K562 (cell line): ENCODE results near the gene GARNL3. TPM values are rescaled to one million over a fixed set of nuclear protein-coding genes. Genes with fewer than 3 reads are reported as not detected.

Experiments used
- ATAC-seq: fragments of 200-7000 bp; cut with Tn5 transposase; 3 replicates; pipeline ENCODE4 v1.9.1; 2020; ENCODE audit warnings: moderate library complexity
- BruUV-seq: library from RNA; stranded (reverse); fragments of 400-500 nt; replicated peaks from 2 replicates; lab custom pipeline; 2021; lab: Mats Ljungman, UMichigan
- CTCF ChIA-PET: fragments of 300-600 bp; formaldehyde crosslinking; extraction: SDS; loops from one replicate; lab custom pipeline; 2021; ENCODE audit warnings: low intra/inter-chr PET ratio; lab: Yijun Ruan, JAX
- POLR2A ChIA-PET: fragments of 300-600, 350-650 bp; sonication (Branson Sonifier 250); formaldehyde crosslinking; extraction: SDS; loops from one replicate; lab custom pipeline; 2021; ENCODE audit warnings: antibody characterized with exemption, inconsistent platforms; lab: Yijun Ruan, JAX
- DNase-seq, 4 experiments: peaks; one replicate each; pipeline versions ENCODE4 v3.0.0 to v3.0.0-alpha.2; 2011 to 2018; ENCODE audit warnings: low spot score in 3 of 4, mixed read lengths in 3 of 4; ENCODE audit errors: extremely low read depth in 1 of 4
- FAIRE-seq: peaks from 2 replicates; lab custom pipeline; 2011; peaks lifted over from hg19 to GRCh38; lab: Jason Lieb, UNC
- H2AFZ ChIP-seq: 2 replicates; pipeline ENCODE4 v1.6.0; 2011; ENCODE audit warnings: low read depth, low read length, control low read depth, inconsistent platforms
- H3K27ac ChIP-seq: fragments of 200-600 bp; 3 replicates; pipeline ENCODE4 v1.8.0; 2011; ENCODE audit warnings: low read depth, mild to moderate bottlenecking, control low read depth, inconsistent platforms, low read length, moderate library complexity, mixed read lengths; ENCODE audit errors: extremely low read depth
- H3K27me3 ChIP-seq, 2 experiments: fragments of 300-600 bp in 1 of 2; 2 replicates in 1 of 2; 3 replicates in 1 of 2; pipeline versions ENCODE4 v1.6.0 to v1.8.0; 2011; ENCODE audit warnings: inconsistent platforms in 2 of 2, low read length in 2 of 2, mild to moderate bottlenecking in 1 of 2, mixed read lengths in 1 of 2, moderate library complexity in 1 of 2; ENCODE audit not compliant: control insufficient read depth in 2 of 2, insufficient read depth in 2 of 2
- H3K36me3 ChIP-seq: fragments of 300-600 bp; 3 replicates; pipeline ENCODE4 v1.8.0; 2011; ENCODE audit warnings: mild to moderate bottlenecking, low read length, inconsistent platforms; ENCODE audit not compliant: control insufficient read depth, insufficient read depth
- H3K4me1 ChIP-seq, 2 experiments: fragments of 200-600 bp in 1 of 2; replicated peaks in 1 of 2; 2 replicates in 1 of 2; 3 replicates in 1 of 2; pipeline versions ENCODE4 v1.5.1 to v1.8.0; 2011; ENCODE audit warnings: inconsistent platforms in 2 of 2, low read length in 2 of 2, mild to moderate bottlenecking in 1 of 2, mixed read lengths in 1 of 2, moderate library complexity in 1 of 2; ENCODE audit not compliant: control insufficient read depth in 2 of 2, insufficient read depth in 2 of 2
- H3K4me2 ChIP-seq: 2 replicates; pipeline ENCODE4 v1.6.1; 2011; ENCODE audit warnings: low read length, control low read depth, inconsistent platforms, mixed read lengths; ENCODE audit not compliant: insufficient read depth
- H3K4me3 ChIP-seq: fragments of 200-600 bp; sonication (generic), shearing (Covaris generic); 2 replicates; pipeline ENCODE4 v1.5.1; 2016; ENCODE audit warnings: control low read depth, inconsistent platforms
- H3K79me2 ChIP-seq: fragments of 200-600 bp; 3 replicates; pipeline ENCODE4 v1.8.0; 2011; ENCODE audit warnings: low read length, inconsistent platforms; ENCODE audit not compliant: control insufficient read depth, insufficient read depth
- H3K9ac ChIP-seq, 2 experiments: 2 replicates each; pipeline versions ENCODE4 v1.6.0 to v1.6.1; 2011; ENCODE audit warnings: low read depth in 2 of 2, low read length in 2 of 2, control low read depth in 1 of 2, inconsistent platforms in 1 of 2, mild to moderate bottlenecking in 1 of 2, mixed read lengths in 1 of 2; ENCODE audit not compliant: insufficient read depth in 1 of 2
- H3K9me1 ChIP-seq: one replicate; pipeline ENCODE4 v1.6.0; 2011; ENCODE audit warnings: inconsistent platforms, mild to moderate bottlenecking, low read length, moderate library complexity; ENCODE audit not compliant: control insufficient read depth, insufficient read depth
- H3K9me3 ChIP-seq: replicated peaks from 2 replicates; pipeline ENCODE4 v1.5.1; 2011; ENCODE audit warnings: low read depth, low read length, inconsistent platforms; ENCODE audit not compliant: control insufficient read depth, insufficient read depth
- H4K20me1 ChIP-seq: replicated peaks from 2 replicates; pipeline ENCODE4 v1.6.1; 2011; ENCODE audit warnings: low read length, inconsistent platforms, mixed read lengths; ENCODE audit not compliant: control insufficient read depth, insufficient read depth
- ASH1L ChIP-seq: fragments of 450-650 bp; IDR thresholded peaks from 2 replicates; pipeline ENCODE4 v1.6.1; 2018; ENCODE audit warnings: borderline replicate concordance, mild to moderate bottlenecking, low read depth; ENCODE audit not compliant: partially characterized antibody
- CTBP1 ChIP-seq: fragments of 450-650 bp; IDR thresholded peaks from 2 replicates; pipeline ENCODE4 v1.6.1; 2016; ENCODE audit warnings: borderline replicate concordance
- ILF3 ChIP-seq: fragments of 450-650 bp; IDR thresholded peaks from 2 replicates; pipeline ENCODE4 v1.6.1; 2018; ENCODE audit warnings: antibody characterized with exemption, mild to moderate bottlenecking, moderate library complexity, borderline replicate concordance
- MAFK ChIP-seq: IDR thresholded peaks from 2 replicates; pipeline ENCODE4 v1.6.1; 2011; ENCODE audit warnings: low read length, improper control_type of control experiment
- NUFIP1 ChIP-seq: fragments of 450-650 bp; IDR thresholded peaks from 2 replicates; pipeline ENCODE4 v1.6.1; 2018; ENCODE audit not compliant: partially characterized antibody
- PPARD ChIP-seq: fragments of 250-450 bp; sonication (Bioruptor Pico); IDR thresholded peaks from 2 replicates; pipeline ENCODE4 v1.8.0; 2022; ENCODE audit warnings: inconsistent platforms, mild to moderate bottlenecking, moderate library complexity
- RAD21 ChIP-seq, 2 experiments: fragments of 250-450 bp in 1 of 2; fragments of 450-650 bp in 1 of 2; sonication (Bioruptor Pico) in 1 of 2; formaldehyde crosslinking in 1 of 2; IDR thresholded peaks in 1 of 2; conservative IDR thresholded peaks in 1 of 2; 2 replicates each; pipeline versions ENCODE4 v1.4.0 to v1.8.0; 2020 to 2022; ENCODE audit warnings: mild to moderate bottlenecking in 2 of 2, moderate library complexity in 1 of 2
- SMAD2 ChIP-seq: fragments of 150-350 bp; IDR thresholded peaks from 2 replicates; pipeline ENCODE4 v1.6.1; 2014; ENCODE audit warnings: low read depth, mild to moderate bottlenecking, low read length
- ZBED1 ChIP-seq: IDR thresholded peaks from 2 replicates; pipeline ENCODE4 v1.6.1; 2014
- ZNF121 ChIP-seq: sonication (generic); formaldehyde crosslinking; conservative IDR thresholded peaks from 2 replicates; pipeline ENCODE4 v1.8.0; 2022; ENCODE audit warnings: missing genetic modification reagents
- WGBS: fragments of 100-300 bp; shearing (Covaris generic); methylation state at CpG from one replicate; pipeline ENCODE4 v1.1.6; 2016; ENCODE audit warnings: low coverage, mixed read lengths; ENCODE audit not compliant: insufficient coverage; ENCODE audit errors: missing lambda C conversion rate; 5-methylcytosine and 5-hydroxymethylcytosine counted together
- in situ Hi-C: fragments of 300-500 bp; cut with MboI; formaldehyde crosslinking; loops from 4 replicates; pipeline ENCODE4 v1.15.0; 2018; ENCODE audit warnings: inconsistent platforms, mixed read lengths
- intact Hi-C: fragments of 100-400 bp; cut with micrococcal nuclease; formaldehyde crosslinking; loops from 2 replicates; pipeline ENCODE4 v1.14.2; 2022
- polyA plus RNA-seq, 8 experiments: library from polyadenylated mRNA; depleted of rRNA in 4 of 8; stranded (reverse) in 5 of 8; unstranded in 3 of 8; fragments of >200 nt; fragmentation: Nextera tagmentation in 2 of 8; fragmentation: Illumina TruSeq in 1 of 8; extraction: Ambion mirVana in 2 of 8; extraction: Trizol in 1 of 8; gene quantifications; 2 replicates each; pipeline versions ENCODE4 v1.2.1 to v1.2.3, GENCODE V29; 2011 to 2014; ENCODE audit warnings: inconsistent platforms in 1 of 8, missing spikeins in 1 of 8
- total RNA-seq, 7 experiments: library from RNA; depleted of rRNA in 6 of 7; stranded (reverse); fragments of >200 nt in 6 of 7; fragmentation: Illumina TruSeq in 2 of 7; extraction: Trizol in 2 of 7; gene quantifications; 2 replicates each; pipeline versions ENCODE4 v1.2.1 to v1.2.3, GENCODE V29; 2011 to 2021; ENCODE audit warnings: low replicate concordance in 1 of 7
- TF ChIP-seq, protein P1 (sequence below): IDR thresholded peaks from 3 replicates; pipeline ENCODE4 v1.6.1; 2011; ENCODE audit warnings: borderline replicate concordance, mild to moderate bottlenecking, moderate library complexity; ENCODE audit not compliant: insufficient read length; ENCODE audit errors: extremely low read depth
- TF ChIP-seq, protein P2 (sequence below): sonication (generic); formaldehyde crosslinking; IDR thresholded peaks from 2 replicates; pipeline ENCODE4 v1.8.0; 2022; ENCODE audit warnings: mild to moderate bottlenecking, missing genetic modification reagents
- TF ChIP-seq, protein P3 (sequence below): fragments of 250-450 bp; sonication (Bioruptor Pico); IDR thresholded peaks from 2 replicates; pipeline ENCODE4 v1.5.0; 2021; ENCODE audit warnings: mild to moderate bottlenecking, borderline replicate concordance

Gene GARNL3
- total and polyA plus RNA-seq, 9 of the 15 experiments (the other 6 are each of a cell fraction or from before 2014, with no cell fraction given) = 0.35 to 2.7 (median 1.6) TPM

DNA sequence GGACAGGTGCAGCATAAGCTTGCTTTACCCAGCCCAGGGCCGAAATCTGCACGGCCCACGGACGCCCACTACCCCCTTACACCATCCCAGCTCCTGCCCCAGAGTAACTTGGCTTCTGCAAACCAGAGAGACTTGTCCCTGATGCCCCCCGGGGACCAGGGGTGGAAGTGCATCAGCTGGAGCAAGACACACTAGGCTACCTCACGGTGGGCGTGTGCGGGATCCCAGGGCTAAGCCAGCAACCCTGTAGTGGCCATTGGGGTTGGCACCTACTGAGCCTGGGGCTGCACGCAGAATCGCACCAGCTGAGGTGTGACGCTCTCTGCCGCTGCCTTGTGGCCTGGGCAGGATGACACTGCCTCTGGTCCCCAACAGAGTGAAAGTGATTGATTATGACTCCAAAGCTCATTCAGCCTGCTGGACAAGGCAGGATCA, 153.5 kb downstream of the GARNL3 start:
- WGBS = 20% methylated on average over 12 of the region's 12 CpGs
- no peaks in the 10 kb centered on the region for H3K9me1 ChIP-seq
- FAIRE-seq (no peak), DNase-seq (peak; percentile 52 to 61 (median 59)), ATAC-seq (peak; percentile 82)
- peak overlapping the region in 1 of 2 experiments; percentile 36; a peak in 1 of 4 replicates for H3K9ac ChIP-seq
- no peaks in the 10 kb centered on the region for H3K36me3 ChIP-seq
- no TSS peak for BruUV-seq
- H3K4me2 ChIP-seq = no peak overlapping the region; the same call in 1 of the 2 replicates
- no peak overlapping the region for H3K4me3 ChIP-seq
- no peak overlapping the region for H2AFZ ChIP-seq
- no peaks in the 10 kb centered on the region for H3K9me3 ChIP-seq
- no peaks in the 10 kb centered on the region for H3K27me3 ChIP-seq
- H3K4me1 ChIP-seq = peaks cover 26 to 29% of the 10 kb centered on the region in 2 experiments
- no peak overlapping the region for H3K27ac ChIP-seq
- ChIA-PET POLR2A (interaction anchor here (0.5 to 0.7 kb wide), 2 partner anchors 10 to 1003 kb away, joined by 3 read pairs; no protein-coding TSS in a partner anchor), CTCF (interaction anchor here (0.6 kb wide), 1 partner anchor 163 kb away, joined by 3 read pairs; no protein-coding TSS in a partner anchor)
- in situ Hi-C loops = no loop called here
- 0 out of 2 replicates have a peak, but pooled peaks cover 4% of the 10 kb centered on the region for H4K20me1 ChIP-seq
- intact Hi-C loops = loop anchor here (2.0 kb wide), 1 partner anchor 57 kb away; no protein-coding TSS in a partner anchor
- peaks cover 6% of the 10 kb centered on the region for H3K79me2 ChIP-seq
- TF ChIP-seq, protein P1, sequence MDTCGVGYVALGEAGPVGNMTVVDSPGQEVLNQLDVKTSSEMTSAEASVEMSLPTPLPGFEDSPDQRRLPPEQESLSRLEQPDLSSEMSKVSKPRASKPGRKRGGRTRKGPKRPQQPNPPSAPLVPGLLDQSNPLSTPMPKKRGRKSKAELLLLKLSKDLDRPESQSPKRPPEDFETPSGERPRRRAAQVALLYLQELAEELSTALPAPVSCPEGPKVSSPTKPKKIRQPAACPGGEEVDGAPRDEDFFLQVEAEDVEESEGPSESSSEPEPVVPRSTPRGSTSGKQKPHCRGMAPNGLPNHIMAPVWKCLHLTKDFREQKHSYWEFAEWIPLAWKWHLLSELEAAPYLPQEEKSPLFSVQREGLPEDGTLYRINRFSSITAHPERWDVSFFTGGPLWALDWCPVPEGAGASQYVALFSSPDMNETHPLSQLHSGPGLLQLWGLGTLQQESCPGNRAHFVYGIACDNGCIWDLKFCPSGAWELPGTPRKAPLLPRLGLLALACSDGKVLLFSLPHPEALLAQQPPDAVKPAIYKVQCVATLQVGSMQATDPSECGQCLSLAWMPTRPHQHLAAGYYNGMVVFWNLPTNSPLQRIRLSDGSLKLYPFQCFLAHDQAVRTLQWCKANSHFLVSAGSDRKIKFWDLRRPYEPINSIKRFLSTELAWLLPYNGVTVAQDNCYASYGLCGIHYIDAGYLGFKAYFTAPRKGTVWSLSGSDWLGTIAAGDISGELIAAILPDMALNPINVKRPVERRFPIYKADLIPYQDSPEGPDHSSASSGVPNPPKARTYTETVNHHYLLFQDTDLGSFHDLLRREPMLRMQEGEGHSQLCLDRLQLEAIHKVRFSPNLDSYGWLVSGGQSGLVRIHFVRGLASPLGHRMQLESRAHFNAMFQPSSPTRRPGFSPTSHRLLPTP = no peak
- TF ChIP-seq MAFK = no peak
- TF ChIP-seq ILF3 = no peak
- no peak for TF ChIP-seq PPARD (CRISPR knock-in tag)
- no peak for TF ChIP-seq ZBED1
- TF ChIP-seq RAD21 (CRISPR knock-in tag; conservative IDR thresholded peaks at IDR 0.05 in 1 of 2, IDR thresholded peaks at IDR 0.05 in 1 of 2) = peak in 1 of 2 experiments; percentile 44; a peak in 2 of 4 replicates
- no peak for TF ChIP-seq CTBP1
- no peak for TF ChIP-seq SMAD2
- TF ChIP-seq ASH1L = no peak
- no peak for TF ChIP-seq NUFIP1
- no peak for TF ChIP-seq ZNF121 (CRISPR knock-in tag)
- TF ChIP-seq, protein P2, sequence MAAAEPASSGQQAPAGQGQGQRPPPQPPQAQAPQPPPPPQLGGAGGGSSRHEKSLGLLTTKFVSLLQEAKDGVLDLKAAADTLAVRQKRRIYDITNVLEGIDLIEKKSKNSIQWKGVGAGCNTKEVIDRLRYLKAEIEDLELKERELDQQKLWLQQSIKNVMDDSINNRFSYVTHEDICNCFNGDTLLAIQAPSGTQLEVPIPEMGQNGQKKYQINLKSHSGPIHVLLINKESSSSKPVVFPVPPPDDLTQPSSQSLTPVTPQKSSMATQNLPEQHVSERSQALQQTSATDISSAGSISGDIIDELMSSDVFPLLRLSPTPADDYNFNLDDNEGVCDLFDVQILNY = no peak
- TF ChIP-seq, protein P3, sequence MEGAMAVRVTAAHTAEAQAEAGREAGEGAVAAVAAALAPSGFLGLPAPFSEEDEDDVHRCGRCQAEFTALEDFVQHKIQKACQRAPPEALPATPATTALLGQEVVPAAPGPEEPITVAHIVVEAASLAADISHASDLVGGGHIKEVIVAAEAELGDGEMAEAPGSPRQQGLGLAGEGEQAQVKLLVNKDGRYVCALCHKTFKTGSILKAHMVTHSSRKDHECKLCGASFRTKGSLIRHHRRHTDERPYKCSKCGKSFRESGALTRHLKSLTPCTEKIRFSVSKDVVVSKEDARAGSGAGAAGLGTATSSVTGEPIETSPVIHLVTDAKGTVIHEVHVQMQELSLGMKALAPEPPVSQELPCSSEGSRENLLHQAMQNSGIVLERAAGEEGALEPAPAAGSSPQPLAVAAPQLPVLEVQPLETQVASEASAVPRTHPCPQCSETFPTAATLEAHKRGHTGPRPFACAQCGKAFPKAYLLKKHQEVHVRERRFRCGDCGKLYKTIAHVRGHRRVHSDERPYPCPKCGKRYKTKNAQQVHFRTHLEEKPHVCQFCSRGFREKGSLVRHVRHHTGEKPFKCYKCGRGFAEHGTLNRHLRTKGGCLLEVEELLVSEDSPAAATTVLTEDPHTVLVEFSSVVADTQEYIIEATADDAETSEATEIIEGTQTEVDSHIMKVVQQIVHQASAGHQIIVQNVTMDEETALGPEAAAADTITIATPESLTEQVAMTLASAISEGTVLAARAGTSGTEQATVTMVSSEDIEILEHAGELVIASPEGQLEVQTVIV (CRISPR knock-in tag) = no peak
